HG03432 (cell line): ENCODE measurements around the gene GAP43.
"Not testable (repeated sequence)": the region's sequence is repeated elsewhere in the genome, so short reads cannot be mapped to it uniquely, and the experiment has no call there.

Experiments
- ATAC-seq: cut with Tn5 transposase; IDR thresholded peaks from one replicate; pipeline ENCODE4 v1.9.1; 2021; ENCODE audit warnings: mild to moderate bottlenecking, moderate library complexity; ENCODE audit not compliant: unreplicated experiment

Gene GAP43

GRCh38 chr3:115695090-115695489 lies 71.8 kb downstream of the GAP43 start:
- no peak for ATAC-seq

- no peak for ATAC-seq
These were observed 74.1 kb downstream of the GAP43 start for GRCh38 chr3:115697263-115698053.

GRCh38 chr3:115698851-115699591 lies 75.7 kb downstream of the GAP43 start:
- ATAC-seq: no peak

- no peak for ATAC-seq
These were observed 76.4 kb downstream of the GAP43 start for GRCh38 chr3:115699706-115700105.

GRCh38 chr3:115702598-115702997 lies 79.3 kb downstream of the GAP43 start:
- ATAC-seq: no peak

- ATAC-seq: peak; percentile 48
These were observed 81.5 kb downstream of the GAP43 start for GRCh38 chr3:115704661-115705338.

- no peak for ATAC-seq
These were observed 83.1 kb downstream of the GAP43 start for GRCh38 chr3:115706311-115706829.

GRCh38 chr3:115708540-115708939 lies 85.2 kb downstream of the GAP43 start:
- ATAC-seq: no peak

GRCh38 chr3:115709093-115709492 lies 85.8 kb downstream of the GAP43 start:
- ATAC-seq: no peak

- ATAC-seq: no peak
These were observed 86.6 kb downstream of the GAP43 start for GRCh38 chr3:115709931-115710330.

GRCh38 chr3:115710799-115711198 lies 87.5 kb downstream of the GAP43 start:
- no peak for ATAC-seq

GRCh38 chr3:115712871-115713270 lies 89.6 kb downstream of the GAP43 start:
- no peak for ATAC-seq

- ATAC-seq: no peak
These were observed 90.0 kb downstream of the GAP43 start for GRCh38 chr3:115713284-115713683.

GRCh38 chr3:115715241-115715745 lies 92.0 kb downstream of the GAP43 start:
- no peak for ATAC-seq

GRCh38 chr3:115720983-115721382 lies 97.7 kb downstream of the GAP43 start:
- ATAC-seq: no peak

GRCh38 chr3:115725800-115726199 lies 102.5 kb downstream of the GAP43 start:
- no peak for ATAC-seq

GRCh38 chr3:115727135-115727534 lies 103.8 kb downstream of the GAP43 start:
- no peak for ATAC-seq

- ATAC-seq: no peak
These were observed 104.7 kb downstream of the GAP43 start for GRCh38 chr3:115728013-115728412.

- ATAC-seq: not testable (repeated sequence)
These were observed 113.0 kb downstream of the GAP43 start for GRCh38 chr3:115736341-115736740.

- ATAC-seq: no peak
These were observed 118.3 kb downstream of the GAP43 start for GRCh38 chr3:115741650-115742049.

- ATAC-seq: not testable (repeated sequence)
These were observed 121.2 kb downstream of the GAP43 start for GRCh38 chr3:115744516-115744915.
